BE2C (cell line): ENCODE measurements around the gene THSD7A.

Experiments used
- DNase-seq: peaks from one replicate; pipeline ENCODE4 v3.0.0-alpha.2; 2020
- H3K27me3 ChIP-seq: fragments of 250-450 bp; sonication (Bioruptor Pico); 2 replicates; pipeline ENCODE4 v1.5.1; 2020; ENCODE audit warnings: mild to moderate bottlenecking
- H3K36me3 ChIP-seq: fragments of 250-450 bp; sonication (Bioruptor Pico); 2 replicates; pipeline ENCODE4 v1.5.1; 2020; ENCODE audit warnings: mild to moderate bottlenecking
- H3K4me1 ChIP-seq: fragments of 250-450 bp; sonication (Bioruptor Pico); 2 replicates; pipeline ENCODE4 v1.5.1; 2020
- H3K4me3 ChIP-seq: 2 replicates; pipeline ENCODE4 v1.5.1; 2011; ENCODE audit warnings: low read depth, low read length
- H3K9me3 ChIP-seq: fragments of 250-450 bp; sonication (Bioruptor Pico); 2 replicates; pipeline ENCODE4 v1.5.1; 2020
- TF ChIP-seq, protein P1 (sequence below): IDR thresholded peaks from 2 replicates; pipeline ENCODE4 v1.5.1; 2012; ENCODE audit warnings: mild to moderate bottlenecking, low read depth, low read length

The THSD7A gene

DNA sequence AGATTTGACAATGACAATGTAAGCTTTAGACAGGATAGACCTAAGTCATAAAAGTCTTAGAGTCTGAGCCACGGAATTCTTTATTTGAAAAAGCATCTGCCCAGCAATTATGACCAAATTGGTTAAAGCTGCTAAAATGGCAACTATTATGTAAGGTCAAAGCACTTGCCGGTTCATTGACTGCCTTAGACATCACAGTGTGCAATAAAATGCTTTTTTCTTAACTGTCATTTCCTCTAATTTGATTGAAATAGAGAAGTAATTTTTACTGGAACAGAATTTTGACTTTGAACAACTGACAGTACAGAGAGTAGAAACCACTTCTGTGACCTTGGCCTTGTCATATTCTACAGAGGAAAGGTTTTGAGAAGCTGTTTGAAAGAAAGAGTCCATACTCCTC lies 142.9 kb downstream of the THSD7A start:
- Histone ChIP-seq H3K4me3 (no peak overlapping the region), H3K9me3 (no peaks in the 10 kb centered on the region), H3K4me1 (no peaks in the 10 kb centered on the region), H3K36me3 (no peaks in the 10 kb centered on the region), H3K27me3 (no peaks in the 10 kb centered on the region)
- TF ChIP-seq, protein P1, sequence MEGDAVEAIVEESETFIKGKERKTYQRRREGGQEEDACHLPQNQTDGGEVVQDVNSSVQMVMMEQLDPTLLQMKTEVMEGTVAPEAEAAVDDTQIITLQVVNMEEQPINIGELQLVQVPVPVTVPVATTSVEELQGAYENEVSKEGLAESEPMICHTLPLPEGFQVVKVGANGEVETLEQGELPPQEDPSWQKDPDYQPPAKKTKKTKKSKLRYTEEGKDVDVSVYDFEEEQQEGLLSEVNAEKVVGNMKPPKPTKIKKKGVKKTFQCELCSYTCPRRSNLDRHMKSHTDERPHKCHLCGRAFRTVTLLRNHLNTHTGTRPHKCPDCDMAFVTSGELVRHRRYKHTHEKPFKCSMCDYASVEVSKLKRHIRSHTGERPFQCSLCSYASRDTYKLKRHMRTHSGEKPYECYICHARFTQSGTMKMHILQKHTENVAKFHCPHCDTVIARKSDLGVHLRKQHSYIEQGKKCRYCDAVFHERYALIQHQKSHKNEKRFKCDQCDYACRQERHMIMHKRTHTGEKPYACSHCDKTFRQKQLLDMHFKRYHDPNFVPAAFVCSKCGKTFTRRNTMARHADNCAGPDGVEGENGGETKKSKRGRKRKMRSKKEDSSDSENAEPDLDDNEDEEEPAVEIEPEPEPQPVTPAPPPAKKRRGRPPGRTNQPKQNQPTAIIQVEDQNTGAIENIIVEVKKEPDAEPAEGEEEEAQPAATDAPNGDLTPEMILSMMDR, result no peak
- DNase-seq, result no peak

DNA sequence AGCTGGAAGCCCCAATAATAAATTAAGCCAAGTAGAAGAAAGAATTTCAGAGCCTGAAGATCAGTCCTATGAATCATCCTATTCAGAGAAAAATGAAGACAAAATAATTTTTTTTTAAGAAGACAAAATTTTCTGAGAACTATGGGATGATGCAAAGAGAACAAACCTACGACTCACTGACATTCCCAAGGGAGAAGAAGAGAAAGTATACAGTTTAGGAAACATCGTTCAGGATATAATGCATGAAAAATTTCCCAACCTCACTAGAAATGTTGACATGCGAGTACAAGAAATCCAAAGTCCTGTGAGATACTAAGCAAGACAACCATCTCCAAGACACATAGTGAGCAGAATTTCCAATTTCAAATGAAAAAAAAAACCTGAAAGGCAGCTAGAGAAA lies 150.5 kb downstream of the THSD7A start:
- no peaks in the 10 kb centered on the region for H3K4me1 ChIP-seq
- H3K9me3 ChIP-seq, result no peaks in the 10 kb centered on the region
- H3K27me3 ChIP-seq, result no peaks in the 10 kb centered on the region
- H3K36me3 ChIP-seq, result no peaks in the 10 kb centered on the region
- no peak overlapping the region for H3K4me3 ChIP-seq
- DNase-seq, result no peak
- TF ChIP-seq, protein P1, result no peak

DNA sequence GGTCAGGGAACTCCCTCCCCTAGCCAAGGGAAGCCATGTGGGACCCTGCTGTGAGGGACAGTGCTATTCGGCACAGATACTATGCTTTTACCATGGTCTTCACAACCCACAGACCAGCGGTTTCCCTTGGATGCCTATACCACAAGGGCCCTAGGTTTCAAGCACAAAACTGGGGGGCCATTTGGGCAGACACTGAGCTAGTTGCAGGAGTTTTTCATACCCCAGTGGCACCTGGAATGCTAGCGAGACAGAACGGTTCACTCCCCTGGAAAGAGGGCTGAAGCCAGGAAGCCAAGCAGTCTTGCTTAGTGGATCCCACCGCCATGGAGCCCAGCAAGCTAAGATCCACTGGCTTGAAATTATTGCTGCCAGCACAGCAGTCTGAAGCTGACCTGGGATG lies 156.8 kb downstream of the THSD7A start:
- Histone ChIP-seq H3K27me3 (no peaks in the 10 kb centered on the region), H3K4me1 (no peaks in the 10 kb centered on the region), H3K4me3 (no peak overlapping the region), H3K36me3 (no peaks in the 10 kb centered on the region), H3K9me3 (no peaks in the 10 kb centered on the region)
- DNase-seq, result no peak
- TF ChIP-seq, protein P1, result no peak

DNA sequence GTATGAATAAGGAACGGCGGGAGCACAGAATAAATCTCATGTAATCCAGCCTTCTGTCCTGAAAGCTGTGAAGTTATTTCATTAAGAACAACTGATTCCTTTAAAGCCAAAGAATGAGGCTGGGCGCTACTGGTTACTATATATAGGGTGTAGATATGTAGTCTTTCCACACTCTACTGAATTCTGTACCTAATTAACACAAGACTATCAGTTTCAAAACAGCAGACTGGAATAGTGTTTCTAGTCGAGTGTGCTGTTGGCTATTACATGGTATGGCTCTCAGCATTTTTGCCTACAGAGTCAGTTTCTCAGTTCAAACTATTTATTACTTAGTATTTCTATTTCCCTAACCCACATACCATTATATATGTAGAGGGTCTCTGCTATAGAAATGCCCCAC lies 163.3 kb downstream of the THSD7A start:
- H3K9me3 ChIP-seq, result no peaks in the 10 kb centered on the region; the same call in 1 of the 2 replicates
- TF ChIP-seq, protein P1, result no peak
- no peaks in the 10 kb centered on the region; the same call in 1 of the 2 replicates for H3K4me1 ChIP-seq
- H3K27me3 ChIP-seq, result no peaks in the 10 kb centered on the region
- H3K36me3 ChIP-seq, result no peaks in the 10 kb centered on the region
- H3K4me3 ChIP-seq, result no peak overlapping the region
- DNase-seq, result no peak

DNA sequence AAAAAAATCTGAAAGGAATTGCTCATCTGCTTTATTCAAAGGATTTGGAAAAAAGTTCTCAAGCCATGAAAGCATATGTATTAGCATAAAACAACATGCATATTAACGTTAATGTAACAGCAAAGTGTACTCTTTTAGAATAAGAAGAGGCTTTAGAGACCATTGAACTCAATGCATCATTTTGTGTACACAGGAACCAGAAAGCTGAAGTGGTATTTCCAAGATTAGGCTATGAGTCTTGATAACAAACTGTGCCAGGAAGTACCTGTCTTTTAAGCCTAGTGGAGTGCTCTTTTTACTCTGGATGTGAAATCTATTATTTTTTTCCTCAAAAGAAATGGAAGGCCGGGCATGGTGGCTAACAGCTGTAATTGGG lies 164.2 kb downstream of the THSD7A start:
- H3K27me3 ChIP-seq, result no peaks in the 10 kb centered on the region
- TF ChIP-seq, protein P1, result no peak
- H3K9me3 ChIP-seq, result no peaks in the 10 kb centered on the region; the same call in 1 of the 2 replicates
- no peaks in the 10 kb centered on the region for H3K36me3 ChIP-seq
- DNase-seq, result no peak
- no peaks in the 10 kb centered on the region; the same call in 1 of the 2 replicates for H3K4me1 ChIP-seq
- H3K4me3 ChIP-seq, result no peak overlapping the region

DNA sequence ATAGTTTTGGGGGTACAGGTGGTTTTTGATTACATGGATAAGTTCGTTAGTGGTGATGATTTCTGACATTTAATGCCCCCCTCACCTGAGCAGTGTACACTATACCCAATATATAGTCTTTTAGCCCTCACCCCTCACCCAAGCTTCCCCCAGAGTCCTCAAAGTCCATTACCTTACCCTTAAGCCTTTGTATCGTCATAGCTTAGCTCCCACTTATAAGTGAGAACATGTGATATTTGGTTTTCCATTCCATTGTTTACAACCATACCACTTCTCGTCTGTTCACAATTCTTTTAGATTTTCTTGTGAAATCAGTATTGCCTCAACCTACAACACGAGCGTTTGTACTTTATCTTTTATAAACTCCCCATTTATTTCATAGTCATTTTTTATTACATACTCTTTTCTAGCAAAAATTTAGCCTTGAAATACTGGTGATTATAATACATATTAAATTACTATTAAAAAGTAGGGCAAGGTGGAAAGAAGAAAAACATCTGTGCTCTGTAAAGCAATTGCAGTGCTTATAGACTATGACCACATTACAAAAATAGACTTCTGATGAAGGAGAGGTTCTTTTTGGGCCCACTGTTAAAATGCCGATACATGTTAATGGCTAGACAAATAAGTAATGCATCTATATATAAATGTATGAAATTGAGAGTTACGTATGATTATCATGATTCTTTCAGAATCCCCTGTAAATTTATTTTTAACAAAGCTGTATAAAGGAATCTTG lies 164.8 kb downstream of the THSD7A start:
- Histone ChIP-seq H3K4me1 (no peaks in the 10 kb centered on the region; the same call in 1 of the 2 replicates), H3K36me3 (no peaks in the 10 kb centered on the region), H3K27me3 (no peaks in the 10 kb centered on the region), H3K9me3 (no peaks in the 10 kb centered on the region; the same call in 1 of the 2 replicates), H3K4me3 (no peak overlapping the region)
- no peak for DNase-seq
- TF ChIP-seq, protein P1, result no peak
